WTC11 (cell line): ENCODE measurements around the gene FTH1. TPM values are rescaled to one million over a fixed set of nuclear protein-coding genes. Genes with fewer than 3 reads are reported as not detected.
A peak's percentile ranks its signal among the peaks of the same experiment; 100 is the strongest.

Experiments
- ATAC-seq: fragments of 200-7000 bp; cut with Tn5 transposase; 2 replicates; pipeline ENCODE4 v1.10.0; 2021; ENCODE audit warnings: mild to moderate bottlenecking, moderate library complexity
- CTCF ChIA-PET: fragments of 300-600 bp; sonication (Branson Sonifier 250); formaldehyde crosslinking; loops from one replicate; lab custom pipeline; 2021; ENCODE audit warnings: antibody characterized with exemption; lab: Charles Lee
- POLR2A ChIA-PET: fragments of 350-600 bp; sonication (Branson Sonifier 250); formaldehyde crosslinking; loops from one replicate; lab custom pipeline; 2021; ENCODE audit warnings: antibody characterized with exemption; lab: Charles Lee
- DNase-seq: peaks from one replicate; pipeline ENCODE4 v3.0.0; 2021; ENCODE audit warnings: low spot score
- H3K27ac Mint-ChIP-seq: 2 replicates; pipeline ENCODE4 v1.8.0; 2021; ENCODE audit warnings: mixed read lengths
- H3K27me3 Mint-ChIP-seq: 2 replicates; pipeline ENCODE4 v1.8.0; 2021; ENCODE audit warnings: low read depth, mild to moderate bottlenecking, moderate library complexity, mixed read lengths
- H3K36me3 Mint-ChIP-seq: 2 replicates; pipeline ENCODE4 v1.8.0; 2021; ENCODE audit warnings: mixed read lengths
- H3K4me1 Mint-ChIP-seq: 2 replicates; pipeline ENCODE4 v1.8.0; 2022; ENCODE audit warnings: mixed read lengths
- H3K4me3 Mint-ChIP-seq: 2 replicates; pipeline ENCODE4 v1.8.0; 2021; ENCODE audit warnings: mild to moderate bottlenecking, moderate library complexity, mixed read lengths
- H3K9me3 Mint-ChIP-seq: 2 replicates; pipeline ENCODE4 v1.8.0; 2021; ENCODE audit warnings: mixed read lengths
- ARID4B ChIP-seq: sonication (generic); formaldehyde crosslinking; IDR thresholded peaks from 2 replicates; pipeline ENCODE4 v1.8.0; 2023; ENCODE audit warnings: missing genetic modification reagents, mild to moderate bottlenecking, borderline replicate concordance
- CDX4 ChIP-seq: fragments of 250-450 bp; sonication (Bioruptor Pico); IDR thresholded peaks from 2 replicates; pipeline ENCODE4 v1.9.0; 2021; ENCODE audit warnings: moderate library complexity, mild to moderate bottlenecking, inconsistent platforms, borderline replicate concordance
- CREB1 ChIP-seq: sonication (generic); formaldehyde crosslinking; IDR thresholded peaks from 2 replicates; pipeline ENCODE4 v1.8.0; 2023; ENCODE audit warnings: mild to moderate bottlenecking, missing genetic modification reagents
- CREM ChIP-seq: sonication (generic); formaldehyde crosslinking; IDR thresholded peaks from 2 replicates; pipeline ENCODE4 v1.8.1; 2022; ENCODE audit warnings: mild to moderate bottlenecking, missing genetic modification reagents, moderate library complexity
- FOXK1 ChIP-seq: sonication (generic); formaldehyde crosslinking; IDR thresholded peaks from 2 replicates; pipeline ENCODE4 v1.8.0; 2022; ENCODE audit warnings: mild to moderate bottlenecking, moderate library complexity, missing genetic modification reagents
- GABPB1 ChIP-seq: sonication (generic); formaldehyde crosslinking; IDR thresholded peaks from 2 replicates; pipeline ENCODE4 v1.8.1; 2023; ENCODE audit warnings: mild to moderate bottlenecking, missing genetic modification reagents
- IRF1 ChIP-seq: sonication (generic); formaldehyde crosslinking; IDR thresholded peaks from 2 replicates; pipeline ENCODE4 v1.8.0; 2023; ENCODE audit warnings: missing genetic modification reagents
- IRF2 ChIP-seq: sonication (generic); formaldehyde crosslinking; IDR thresholded peaks from 2 replicates; pipeline ENCODE4 v1.8.0; 2022; ENCODE audit warnings: low read depth, missing genetic modification reagents, borderline replicate concordance
- MXD4 ChIP-seq: fragments of 250-450 bp; sonication (Bioruptor Pico); IDR thresholded peaks from 2 replicates; pipeline ENCODE4 v1.8.0; 2021; ENCODE audit warnings: mild to moderate bottlenecking, moderate library complexity, borderline replicate concordance
- NFATC4 ChIP-seq: fragments of 250-450 bp; sonication (Bioruptor Pico); IDR thresholded peaks from 2 replicates; pipeline ENCODE4 v1.9.0; 2021; ENCODE audit warnings: mild to moderate bottlenecking
- NR2C2 ChIP-seq: sonication (generic); formaldehyde crosslinking; IDR thresholded peaks from 2 replicates; pipeline ENCODE4 v1.8.0; 2022; ENCODE audit warnings: mild to moderate bottlenecking, missing genetic modification reagents
- RELA ChIP-seq: sonication (generic); formaldehyde crosslinking; IDR thresholded peaks from 2 replicates; pipeline ENCODE4 v1.8.1; 2022; ENCODE audit warnings: missing genetic modification reagents, mild to moderate bottlenecking, borderline replicate concordance
- SOX15 ChIP-seq: fragments of 250-450 bp; sonication (Bioruptor Pico); IDR thresholded peaks from 2 replicates; pipeline ENCODE4 v1.9.0; 2021; ENCODE audit warnings: mild to moderate bottlenecking
- ZNF416 ChIP-seq: fragments of 250-450 bp; sonication (Bioruptor Pico); IDR thresholded peaks from 2 replicates; pipeline ENCODE4 v1.9.0; 2021; ENCODE audit warnings: mild to moderate bottlenecking, inconsistent platforms
- ZNF532 ChIP-seq: fragments of 250-450 bp; sonication (Bioruptor Pico); IDR thresholded peaks from 2 replicates; pipeline ENCODE4 v1.9.0; 2021; ENCODE audit warnings: mild to moderate bottlenecking, borderline replicate concordance
- total RNA-seq: library from RNA; stranded (reverse); gene quantifications from 3 replicates; pipeline ENCODE4 v1.2.3, GENCODE V29; 2021
- TF ChIP-seq, protein P1 (sequence below): fragments of 250-450 bp; sonication (Bioruptor Pico); conservative IDR thresholded peaks from 2 replicates; pipeline ENCODE4 v1.9.0; 2021; ENCODE audit warnings: mild to moderate bottlenecking
- TF ChIP-seq, protein P2 (sequence below): fragments of 250-450 bp; sonication (Bioruptor Pico); IDR thresholded peaks from 2 replicates; pipeline ENCODE4 v1.9.0; 2021; ENCODE audit warnings: mild to moderate bottlenecking
- TF ChIP-seq, protein P3 (sequence below): sonication (generic); formaldehyde crosslinking; IDR thresholded peaks from 2 replicates; pipeline ENCODE4 v1.8.0; 2022; ENCODE audit warnings: missing genetic modification reagents

FTH1 gene
- total RNA-seq, 1 experiment from 2014 or later: 1,108 TPM

GRCh38 chr11:61955422-61956135, 11.9 kb downstream of the FTH1 start (continued):
- TF ChIP-seq NR2C2 (CRISPR knock-in tag) (peak; percentile 71), FOXK1 (peak; percentile 95), RELA (CRISPR knock-in tag) (no peak), CREM (CRISPR knock-in tag) (peak; percentile 50; the same call in 1 of the 2 replicates), ARID4B (CRISPR knock-in tag) (peak; percentile 95), IRF2 (CRISPR knock-in tag) (no peak), MXD4 (CRISPR knock-in tag) (no peak)
- TF ChIP-seq, protein P1, sequence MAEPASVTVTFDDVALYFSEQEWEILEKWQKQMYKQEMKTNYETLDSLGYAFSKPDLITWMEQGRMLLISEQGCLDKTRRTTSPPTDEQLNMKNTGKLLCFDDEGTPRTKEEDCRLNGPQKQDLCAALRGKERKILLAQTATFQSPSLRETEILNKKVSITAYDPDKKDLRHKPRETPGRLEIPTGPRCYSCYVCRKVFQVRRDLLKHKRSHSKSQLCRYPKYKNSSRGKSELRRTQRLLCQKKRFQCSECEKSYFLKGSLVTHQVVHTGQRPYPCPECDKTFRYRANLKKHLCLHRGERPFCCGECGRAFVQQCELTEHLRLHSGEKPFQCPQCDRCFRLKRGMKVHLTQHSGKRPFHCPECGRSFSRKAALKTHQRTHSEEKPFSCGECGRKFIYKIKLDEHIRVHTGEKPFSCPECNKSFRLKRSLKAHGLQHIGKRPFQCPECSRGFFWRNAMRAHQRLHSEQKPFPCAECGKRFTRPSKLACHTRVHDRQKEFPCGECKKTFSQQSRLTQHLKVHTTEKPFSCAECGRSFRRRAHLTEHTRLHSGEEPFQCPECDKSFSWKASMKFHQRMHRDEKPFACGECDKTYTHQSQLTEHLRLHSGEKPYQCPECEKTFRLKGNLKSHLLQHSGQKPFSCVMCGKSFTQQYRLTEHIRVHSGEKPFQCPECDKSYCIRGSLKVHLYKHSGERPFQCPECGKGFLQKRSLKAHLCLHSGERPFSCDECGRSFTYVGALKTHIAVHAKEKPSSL (CRISPR knock-in tag): no peak
- TF ChIP-seq, protein P2, sequence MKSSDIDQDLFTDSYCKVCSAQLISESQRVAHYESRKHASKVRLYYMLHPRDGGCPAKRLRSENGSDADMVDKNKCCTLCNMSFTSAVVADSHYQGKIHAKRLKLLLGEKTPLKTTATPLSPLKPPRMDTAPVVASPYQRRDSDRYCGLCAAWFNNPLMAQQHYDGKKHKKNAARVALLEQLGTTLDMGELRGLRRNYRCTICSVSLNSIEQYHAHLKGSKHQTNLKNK (CRISPR knock-in tag): no peak

- H3K9me3 Mint-ChIP-seq: no peaks in the 10 kb centered on the region
Observed at GRCh38 chr11:61954851-61955421, 12.5 kb downstream of the FTH1 start.

More at GRCh38 chr11:61954851-61955421, 12.5 kb downstream of the FTH1 start:
- Mint-ChIP-seq H3K27ac (no peak overlapping the region), H3K36me3 (no peaks in the 10 kb centered on the region), H3K27me3 (peaks cover 26% of the 10 kb centered on the region), H3K4me1 (peaks cover 5% of the 10 kb centered on the region; the same call in 1 of the 2 replicates), H3K4me3 (peak overlapping the region; percentile 56)
- POLR2A ChIA-PET: interaction anchor here (0.5 to 1.5 kb wide), 9 partner anchors 9 to 125 kb away, joined by 3 to 10 read pairs (median 3); partner anchors contain the start of gene FTH1
- peak; percentile 65 for DNase-seq
- TF ChIP-seq CREB1 (CRISPR knock-in tag): no peak
- TF ChIP-seq IRF1 (CRISPR knock-in tag): no peak
- TF ChIP-seq ZNF416 (CRISPR knock-in tag): no peak
- TF ChIP-seq CDX4 (CRISPR knock-in tag): no peak
- TF ChIP-seq NFATC4 (CRISPR knock-in tag): no peak
- TF ChIP-seq, protein P3, sequence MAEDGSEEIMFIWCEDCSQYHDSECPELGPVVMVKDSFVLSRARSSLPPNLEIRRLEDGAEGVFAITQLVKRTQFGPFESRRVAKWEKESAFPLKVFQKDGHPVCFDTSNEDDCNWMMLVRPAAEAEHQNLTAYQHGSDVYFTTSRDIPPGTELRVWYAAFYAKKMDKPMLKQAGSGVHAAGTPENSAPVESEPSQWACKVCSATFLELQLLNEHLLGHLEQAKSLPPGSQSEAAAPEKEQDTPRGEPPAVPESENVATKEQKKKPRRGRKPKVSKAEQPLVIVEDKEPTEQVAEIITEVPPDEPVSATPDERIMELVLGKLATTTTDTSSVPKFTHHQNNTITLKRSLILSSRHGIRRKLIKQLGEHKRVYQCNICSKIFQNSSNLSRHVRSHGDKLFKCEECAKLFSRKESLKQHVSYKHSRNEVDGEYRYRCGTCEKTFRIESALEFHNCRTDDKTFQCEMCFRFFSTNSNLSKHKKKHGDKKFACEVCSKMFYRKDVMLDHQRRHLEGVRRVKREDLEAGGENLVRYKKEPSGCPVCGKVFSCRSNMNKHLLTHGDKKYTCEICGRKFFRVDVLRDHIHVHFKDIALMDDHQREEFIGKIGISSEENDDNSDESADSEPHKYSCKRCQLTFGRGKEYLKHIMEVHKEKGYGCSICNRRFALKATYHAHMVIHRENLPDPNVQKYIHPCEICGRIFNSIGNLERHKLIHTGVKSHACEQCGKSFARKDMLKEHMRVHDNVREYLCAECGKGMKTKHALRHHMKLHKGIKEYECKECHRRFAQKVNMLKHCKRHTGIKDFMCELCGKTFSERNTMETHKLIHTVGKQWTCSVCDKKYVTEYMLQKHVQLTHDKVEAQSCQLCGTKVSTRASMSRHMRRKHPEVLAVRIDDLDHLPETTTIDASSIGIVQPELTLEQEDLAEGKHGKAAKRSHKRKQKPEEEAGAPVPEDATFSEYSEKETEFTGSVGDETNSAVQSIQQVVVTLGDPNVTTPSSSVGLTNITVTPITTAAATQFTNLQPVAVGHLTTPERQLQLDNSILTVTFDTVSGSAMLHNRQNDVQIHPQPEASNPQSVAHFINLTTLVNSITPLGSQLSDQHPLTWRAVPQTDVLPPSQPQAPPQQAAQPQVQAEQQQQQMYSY: 0 out of 2 replicates have a peak, but pooled peaks have one; percentile 12
- peak; percentile 54; the same call in 1 of the 2 replicates for TF ChIP-seq GABPB1 (CRISPR knock-in tag)
- no peak for TF ChIP-seq ZNF532
- TF ChIP-seq SOX15 (CRISPR knock-in tag): no peak
- peak; percentile 54 for ATAC-seq
- CTCF ChIA-PET: interaction anchor here (0.5 to 1.9 kb wide), 25 partner anchors 9 to 1985 kb away, joined by 3 to 24 read pairs (median 4); partner anchors contain the start of gene FTH1
